ENCODE measurements around the gene BMP6. TPM values are rescaled to one million over a fixed set of nuclear protein-coding genes. Genes with fewer than 3 reads are reported as not detected.

Gene BMP6
- total and polyA plus RNA-seq, 2 of the 4 experiments (the other 2 are of a cell fraction), result 0.18 to 0.19 TPM

DNA sequence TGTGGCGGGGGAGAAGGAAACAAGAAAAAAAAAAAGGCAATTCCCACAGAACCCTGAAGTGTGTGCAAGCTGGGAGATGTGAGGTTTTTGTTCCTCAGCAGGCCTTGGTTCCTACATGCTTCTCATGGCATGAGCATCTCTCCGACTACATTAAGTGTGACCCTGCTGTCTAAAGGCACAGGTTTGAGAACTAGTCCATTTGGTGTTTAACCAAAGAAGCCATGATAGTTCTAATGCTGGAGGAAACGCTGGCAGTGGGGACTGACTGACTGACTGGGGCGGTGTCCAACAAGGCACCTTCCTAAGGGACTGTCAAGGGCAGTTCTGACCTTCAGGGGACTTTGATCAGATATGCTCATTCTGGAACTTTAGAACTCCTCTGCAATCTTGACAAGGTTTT lies 180.8 kb downstream of the BMP6 start:
- Histone ChIP-seq H3K14ac (replicated peaks; ENCODE audit: low read depth, low read length) (no peak overlapping the region), H3K9me3 (ENCODE audit: control insufficient read depth, insufficient read depth, low read length) (no peaks in the 10 kb centered on the region), H4K91ac (ENCODE audit: insufficient read depth, low read depth, low read length) (no peak overlapping the region), H3K27me3 (ENCODE audit: control insufficient read depth, insufficient read depth, low read length) (no peaks in the 10 kb centered on the region), H3K36me3 (ENCODE audit: control insufficient read depth, insufficient read depth, low read length) (peaks cover 31% of the 10 kb centered on the region), H3K4ac (ENCODE audit: low read depth, low read length) (no peak overlapping the region), H3K56ac (ENCODE audit: extremely low read depth, insufficient read depth, low read length) (no peak overlapping the region), H2AK9ac (replicated peaks; ENCODE audit: low read depth, low read length, poor library complexity) (no peak overlapping the region), H4K5ac (ENCODE audit: low read depth, low read length) (no peak overlapping the region), H3K79me1 (ENCODE audit: low read depth in 1 of 2, low read length in 2 of 2) (peaks cover 40 to 56% of the 10 kb centered on the region in 2 experiments), H3K23ac (ENCODE audit: low read depth, low read length) (no peak overlapping the region), H2BK120ac (ENCODE audit: low read depth, low read length) (no peak overlapping the region), H3K9me1 (ENCODE audit: insufficient read depth, low read length) (peaks cover 11% of the 10 kb centered on the region), H3K4me1 (ENCODE audit: control insufficient read depth, insufficient read depth, low read length) (peaks cover 6% of the 10 kb centered on the region; the same call in 1 of the 2 replicates), H4K20me1 (ENCODE audit: insufficient read depth, low read length) (peaks cover 49% of the 10 kb centered on the region), H2AK5ac (ENCODE audit: low read depth, low read length) (no peak overlapping the region), H2BK5ac (ENCODE audit: low read depth, low read length, poor library complexity, severe bottlenecking) (no peak overlapping the region), H3K4me2 (ENCODE audit: low read depth, low read length) (no peak overlapping the region), H2BK15ac (ENCODE audit: low read depth, low read length) (no peak overlapping the region), H2AFZ (replicated peaks; ENCODE audit: low read length, poor library complexity) (no peak overlapping the region), H3K9ac (ENCODE audit: low read depth, low read length) (no peak overlapping the region), H3K4me3 (ENCODE audit: insufficient read depth, low read depth, low read length) (no peak overlapping the region), H3K27ac (ENCODE audit: insufficient read depth, low read length) (no peak overlapping the region), H3K18ac (ENCODE audit: low read depth, low read length) (no peak overlapping the region), H4K8ac (ENCODE audit: low read depth in 2 of 2, low read length in 2 of 2) (no peak overlapping the region), H2BK20ac (ENCODE audit: low read depth, low read length) (no peak overlapping the region)
- ChIA-PET CTCF (interaction anchor here (0.6 kb wide), 1 partner anchor 103 kb away, joined by 4 read pairs; no protein-coding TSS in a partner anchor), POLR2A (ENCODE audit: unreplicated experiment) (no interaction called here)
- DNase-seq, result no peak
- no peak for ATAC-seq (ENCODE audit: low read depth)
- in situ Hi-C loops (cut with MboI; ENCODE audit: low sequenced_read_pairs) (loop anchor here (5.0 kb wide), 1 partner anchor 151 kb away; no protein-coding TSS in a partner anchor), intact Hi-C loops (cut with micrococcal nuclease) (loop anchor here (5.0 kb wide), 1 partner anchor 101 kb away; no protein-coding TSS in a partner anchor), dilution Hi-C loops (cut with HindIII; ENCODE audit: low sequenced_read_pairs, unreplicated experiment) (no loop called here)
- BruUV-seq (replicated peaks), result no TSS peak
- TF ChIP-seq CEBPB (IDR thresholded peaks at IDR 0.05; ENCODE audit: low read depth, low read length), result no peak
- TF ChIP-seq, protein P1, sequence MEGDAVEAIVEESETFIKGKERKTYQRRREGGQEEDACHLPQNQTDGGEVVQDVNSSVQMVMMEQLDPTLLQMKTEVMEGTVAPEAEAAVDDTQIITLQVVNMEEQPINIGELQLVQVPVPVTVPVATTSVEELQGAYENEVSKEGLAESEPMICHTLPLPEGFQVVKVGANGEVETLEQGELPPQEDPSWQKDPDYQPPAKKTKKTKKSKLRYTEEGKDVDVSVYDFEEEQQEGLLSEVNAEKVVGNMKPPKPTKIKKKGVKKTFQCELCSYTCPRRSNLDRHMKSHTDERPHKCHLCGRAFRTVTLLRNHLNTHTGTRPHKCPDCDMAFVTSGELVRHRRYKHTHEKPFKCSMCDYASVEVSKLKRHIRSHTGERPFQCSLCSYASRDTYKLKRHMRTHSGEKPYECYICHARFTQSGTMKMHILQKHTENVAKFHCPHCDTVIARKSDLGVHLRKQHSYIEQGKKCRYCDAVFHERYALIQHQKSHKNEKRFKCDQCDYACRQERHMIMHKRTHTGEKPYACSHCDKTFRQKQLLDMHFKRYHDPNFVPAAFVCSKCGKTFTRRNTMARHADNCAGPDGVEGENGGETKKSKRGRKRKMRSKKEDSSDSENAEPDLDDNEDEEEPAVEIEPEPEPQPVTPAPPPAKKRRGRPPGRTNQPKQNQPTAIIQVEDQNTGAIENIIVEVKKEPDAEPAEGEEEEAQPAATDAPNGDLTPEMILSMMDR (conservative IDR thresholded peaks at IDR 0.05; ENCODE audit: low read depth, low read length), result no peak
- 100% methylated on average over 2 of the region's 4 CpGs; no CpG with 5 or more reads in 1 of the 2 experiments for WGBS, 2 experiments (ENCODE audit: extremely low coverage in 2 of 2, insufficient read length in 1 of 2)
